HG03558 (cell line): ENCODE measurements around the gene CHN1.

ENCODE experiments used
- ATAC-seq: cut with Tn5 transposase; IDR thresholded peaks from one replicate; pipeline ENCODE4 v1.9.1; 2021; ENCODE audit warnings: moderate number of reproducible peaks; ENCODE audit not compliant: unreplicated experiment; ENCODE audit errors: extremely low read depth

The CHN1 gene

DNA sequence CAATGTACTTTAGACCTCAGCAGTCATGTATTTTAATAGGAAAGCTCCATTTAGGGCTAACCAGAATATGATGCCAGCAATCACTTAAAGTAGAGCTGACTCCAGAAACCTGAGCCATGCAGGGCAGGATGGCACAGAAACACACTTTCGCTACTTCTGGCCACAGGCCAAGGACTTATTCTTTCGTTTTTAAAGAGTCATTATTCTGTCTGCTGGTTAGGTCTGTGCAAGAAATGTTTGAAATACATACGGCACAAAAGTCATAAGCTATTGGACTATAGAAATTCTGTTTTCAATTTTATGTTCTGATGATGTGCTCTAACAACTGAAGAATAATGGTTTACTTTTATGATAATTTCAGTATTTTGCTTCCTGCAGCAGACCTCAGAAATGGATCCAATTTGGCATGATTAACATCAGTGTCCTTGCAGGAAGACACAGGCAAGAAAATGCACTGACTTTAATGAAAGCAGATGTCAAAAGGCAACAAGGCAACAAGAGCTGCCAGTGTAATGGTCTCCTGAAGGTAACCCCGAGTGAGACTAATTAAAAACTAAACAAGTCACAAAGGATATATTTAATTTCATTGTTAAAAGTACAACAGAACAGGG, 126.5 kb downstream of the CHN1 start:
- ATAC-seq, result no peak

DNA sequence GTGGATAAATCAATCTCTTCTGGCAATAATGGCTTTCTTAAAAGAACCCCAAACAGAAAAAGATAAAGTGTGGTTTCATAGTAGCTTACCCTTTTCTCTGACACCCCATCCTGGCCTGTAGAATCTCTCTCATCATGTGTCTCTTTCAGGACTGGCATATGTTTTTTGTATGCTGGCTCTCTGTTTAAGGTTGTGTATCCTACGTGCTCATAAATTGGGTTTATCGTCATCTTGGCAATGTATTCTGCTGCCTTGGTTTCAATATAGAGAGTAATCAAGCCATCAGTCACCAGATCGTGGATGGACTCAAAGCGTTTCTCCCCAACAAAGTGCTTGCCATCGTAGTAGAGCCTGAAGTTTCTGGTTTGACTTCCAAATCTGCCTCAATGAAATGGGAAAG, 127.4 kb downstream of the CHN1 start:
- ATAC-seq, result no peak

DNA sequence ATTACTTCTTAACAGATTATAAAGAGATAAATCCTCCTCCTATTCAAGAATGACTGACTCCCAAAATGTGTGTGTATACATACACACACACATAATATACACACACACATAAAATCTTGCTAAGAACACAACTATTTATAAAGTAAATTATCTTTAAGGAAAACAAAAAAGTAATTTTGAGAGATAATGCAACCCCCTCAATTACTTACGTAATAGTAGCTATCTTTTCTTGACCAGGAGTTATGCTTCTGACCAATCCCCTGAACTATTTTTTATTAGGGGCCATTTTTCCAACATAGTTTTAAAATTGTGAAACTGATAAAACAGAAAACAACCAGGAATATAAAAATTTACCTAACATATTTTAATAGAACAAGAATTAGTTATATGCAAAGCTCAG, 127.9 kb downstream of the CHN1 start:
- no peak for ATAC-seq

DNA sequence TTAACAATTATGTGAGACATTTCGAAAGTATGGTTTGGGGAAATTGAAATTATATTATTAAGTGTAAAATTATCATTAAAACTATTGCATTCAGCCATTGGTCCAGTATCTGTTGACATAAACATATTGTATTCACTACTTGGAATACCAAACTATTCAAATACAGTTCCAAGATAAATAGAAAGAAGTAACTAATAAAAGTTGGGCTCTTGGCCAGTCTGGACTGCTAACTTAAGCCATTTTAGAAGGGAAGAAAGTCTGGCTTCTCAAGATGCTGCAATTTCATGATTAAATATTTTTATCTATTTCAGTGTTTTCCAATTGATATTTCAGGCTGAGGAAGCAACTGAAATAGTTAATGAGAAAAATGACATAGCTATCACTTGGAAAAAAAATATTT, 131.1 kb downstream of the CHN1 start:
- no peak for ATAC-seq

DNA sequence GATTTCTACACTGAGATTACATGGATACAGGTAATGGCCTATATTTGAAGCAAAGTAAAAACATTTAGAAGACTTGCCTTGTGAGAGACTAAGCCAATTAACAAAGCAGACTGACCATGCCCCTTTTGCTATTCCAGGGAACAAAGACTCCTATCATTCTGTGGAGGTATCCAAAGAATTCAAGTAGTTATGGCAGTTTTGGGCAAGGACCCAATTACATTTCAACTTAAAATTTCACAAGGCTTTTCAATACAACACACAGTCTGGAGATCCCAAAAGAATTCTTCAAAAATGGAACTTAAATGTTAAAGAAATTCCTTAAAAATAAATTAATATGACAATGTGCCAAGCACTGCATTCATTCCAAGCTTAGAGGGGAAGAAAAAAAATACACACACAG, 131.7 kb downstream of the CHN1 start:
- no peak for ATAC-seq

DNA sequence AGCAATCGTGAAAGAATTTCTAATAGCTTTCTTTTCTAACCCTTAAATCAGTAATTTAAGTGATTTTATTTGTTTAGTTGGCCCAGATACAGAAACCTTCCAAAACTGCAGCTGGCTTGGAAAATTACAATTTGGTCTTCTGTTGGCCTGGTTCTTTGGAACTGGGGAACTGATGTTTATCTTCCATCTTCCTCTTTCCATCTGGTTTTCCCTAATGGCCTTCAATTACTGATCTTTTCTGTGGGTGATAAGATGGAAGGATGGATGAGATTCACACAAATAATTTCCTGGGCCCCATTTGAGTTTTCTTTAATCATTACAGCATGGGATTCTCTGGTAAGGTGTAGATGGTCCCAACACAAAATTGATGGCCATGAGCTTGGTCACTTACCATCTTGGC, 134.4 kb downstream of the CHN1 start:
- ATAC-seq, result no peak

DNA sequence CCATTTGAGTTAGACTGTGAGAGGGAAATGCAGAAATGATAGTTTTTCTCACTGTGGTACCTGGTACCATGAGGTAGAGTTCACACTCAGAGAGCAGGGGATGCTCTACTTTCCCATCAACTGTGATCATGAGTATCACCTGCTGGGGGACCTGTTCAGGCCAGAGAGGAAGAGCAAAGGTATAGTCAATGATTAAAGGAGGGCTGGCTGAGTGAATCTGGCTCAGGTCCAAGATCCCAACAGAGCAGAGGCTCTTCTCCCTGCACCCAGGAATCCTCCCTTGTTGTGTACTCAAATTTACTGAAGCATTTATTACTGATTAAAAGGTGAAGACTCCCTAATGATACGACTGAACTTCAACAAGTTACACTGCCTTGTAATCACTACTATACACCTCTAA, 136.3 kb downstream of the CHN1 start:
- no peak for ATAC-seq

DNA sequence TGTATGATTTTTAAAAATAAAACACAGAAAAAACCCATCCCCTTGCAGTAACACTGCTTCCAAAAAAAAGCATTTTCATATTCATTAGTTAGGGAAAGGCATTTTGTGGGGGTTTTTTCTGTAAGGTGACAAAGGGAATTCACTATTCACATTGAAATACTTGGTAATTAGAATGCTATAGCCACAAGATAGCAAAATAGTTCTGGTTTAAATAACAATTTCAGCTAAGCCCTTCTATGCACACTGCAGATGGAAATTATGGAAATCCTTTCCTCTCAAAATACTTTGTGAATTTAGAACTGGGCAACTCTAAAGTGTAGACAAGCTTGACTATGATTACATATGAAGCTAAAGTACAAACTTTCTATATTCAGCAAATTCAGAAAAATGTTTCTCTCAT, 138.8 kb downstream of the CHN1 start:
- no peak for ATAC-seq

DNA sequence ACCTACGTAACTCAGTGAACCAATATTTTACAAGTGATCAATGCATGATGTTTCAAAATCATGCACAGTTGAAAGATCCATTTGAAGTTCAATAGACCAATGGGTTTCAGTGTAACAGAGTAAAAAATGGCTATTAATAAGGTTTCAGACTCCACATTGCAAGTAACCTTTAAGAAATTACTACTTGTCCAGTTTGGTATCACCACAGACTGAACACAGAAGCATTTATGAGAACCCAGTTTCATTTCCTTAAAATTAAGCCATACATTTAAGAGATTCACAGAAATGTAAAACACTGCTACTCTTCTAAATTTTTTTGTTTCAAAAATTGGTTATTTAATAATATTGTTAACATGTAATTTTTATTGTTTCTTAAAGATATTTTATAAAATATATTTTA, 142.0 kb downstream of the CHN1 start:
- ATAC-seq, result no peak

DNA sequence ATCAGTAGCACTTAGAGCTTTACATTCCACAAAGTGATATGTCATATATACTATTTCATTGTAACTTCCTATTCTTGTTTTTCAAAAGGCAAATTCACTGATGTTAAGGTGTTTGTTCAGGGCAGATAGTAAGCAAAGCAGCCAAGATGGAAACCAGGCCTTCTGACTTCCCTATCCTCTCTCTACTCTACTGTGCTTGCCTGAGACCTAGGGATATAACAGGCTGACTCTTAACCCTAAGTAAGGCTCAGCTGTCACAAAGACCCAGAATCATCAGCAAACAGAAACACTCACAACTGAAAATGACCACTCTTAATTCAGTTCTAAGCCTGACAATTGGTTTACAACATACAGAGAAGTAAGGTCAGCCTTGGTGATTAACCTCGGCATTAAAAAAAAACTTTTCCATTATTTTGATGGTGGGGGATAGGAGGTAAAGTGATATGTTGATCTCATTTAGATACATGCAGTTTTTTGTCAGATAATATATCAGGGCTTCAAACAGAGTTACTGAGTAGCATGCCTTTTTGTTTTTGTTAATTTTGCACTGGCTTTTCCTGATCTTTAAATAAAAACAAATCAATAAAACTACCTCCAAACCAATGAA, 145.5 kb downstream of the CHN1 start:
- ATAC-seq, result no peak

DNA sequence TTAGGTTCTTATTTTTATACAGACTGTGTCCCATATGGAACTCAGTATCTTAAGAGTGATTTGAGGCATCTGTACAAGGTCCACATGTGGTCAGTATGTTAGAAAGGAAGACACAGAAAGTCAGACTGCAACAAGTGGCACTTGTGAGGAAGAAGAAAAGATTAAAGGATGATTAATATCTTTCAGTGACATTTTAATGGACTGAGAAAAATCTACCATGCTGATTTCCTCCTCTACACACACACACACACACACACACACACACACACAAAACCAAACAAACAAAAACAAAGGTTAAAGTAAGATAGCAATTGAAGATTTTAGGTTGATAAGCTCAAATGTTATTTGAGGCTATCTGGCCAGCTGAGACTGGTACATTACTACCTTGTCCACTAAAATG, 146.4 kb downstream of the CHN1 start:
- ATAC-seq, result no peak

DNA sequence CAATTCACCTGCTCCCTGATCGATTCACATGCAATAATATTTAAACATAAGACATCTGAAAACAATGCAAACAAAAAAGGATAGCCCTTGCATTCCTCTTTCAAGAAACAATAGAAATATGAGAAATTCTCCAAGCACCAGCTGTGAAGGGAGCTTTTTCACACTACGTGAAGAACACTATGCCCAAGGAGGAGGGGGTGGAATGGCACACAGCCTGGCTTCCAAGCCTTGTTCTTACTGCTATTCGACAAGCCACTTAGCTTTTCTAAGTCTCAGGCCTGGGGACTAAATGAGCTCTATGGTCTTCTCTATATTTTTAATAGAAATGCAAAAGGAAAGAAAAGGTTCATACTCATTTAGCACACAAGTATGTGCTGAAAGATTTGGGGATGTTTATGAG, 148.7 kb downstream of the CHN1 start:
- no peak for ATAC-seq

DNA sequence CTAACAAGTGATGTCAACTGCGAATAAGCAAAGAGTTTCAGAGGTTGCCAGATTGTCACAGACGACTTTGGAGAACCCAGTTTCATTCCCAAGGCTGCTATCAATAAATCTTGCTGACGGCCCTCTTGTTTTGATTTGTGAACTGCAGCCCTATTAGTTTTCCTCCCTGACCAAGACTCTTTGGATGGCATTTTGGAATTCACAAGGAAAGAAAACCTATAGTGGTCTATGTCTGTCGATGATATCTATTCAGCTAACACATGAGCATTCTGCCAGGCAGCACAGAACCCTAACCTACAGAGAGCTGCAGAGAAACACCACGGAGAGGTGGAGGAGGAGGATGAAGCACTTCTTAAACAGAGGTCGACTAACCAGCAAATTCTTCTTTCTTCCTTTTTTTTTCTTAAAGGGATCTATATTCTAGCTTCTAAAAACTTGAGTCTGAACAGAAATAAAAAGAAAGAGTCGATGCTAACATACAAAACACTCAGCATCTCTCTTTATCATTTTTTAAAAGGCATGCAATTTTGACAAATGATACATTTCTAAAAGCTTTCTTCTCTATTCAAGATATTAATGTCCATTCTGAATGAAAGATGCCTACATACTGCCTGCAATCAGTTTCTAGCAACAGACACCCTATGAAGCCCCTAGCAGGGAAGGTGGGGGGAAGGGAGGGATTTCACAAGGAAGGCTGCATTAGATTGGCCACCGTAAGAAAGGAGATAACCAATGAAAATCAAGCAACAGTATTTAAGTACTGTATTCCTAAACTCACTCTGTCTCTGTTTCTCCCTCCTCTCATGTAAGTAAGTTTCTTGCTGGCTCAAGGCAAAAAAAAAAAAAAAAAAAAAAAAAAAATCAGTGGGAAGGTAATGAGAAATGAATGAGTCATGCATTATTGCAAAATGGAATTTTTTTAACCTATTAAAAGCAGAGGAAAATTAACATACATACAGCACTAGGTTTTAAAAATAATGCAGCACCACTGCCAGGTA, 157.9 kb downstream of the CHN1 start:
- no peak for ATAC-seq

DNA sequence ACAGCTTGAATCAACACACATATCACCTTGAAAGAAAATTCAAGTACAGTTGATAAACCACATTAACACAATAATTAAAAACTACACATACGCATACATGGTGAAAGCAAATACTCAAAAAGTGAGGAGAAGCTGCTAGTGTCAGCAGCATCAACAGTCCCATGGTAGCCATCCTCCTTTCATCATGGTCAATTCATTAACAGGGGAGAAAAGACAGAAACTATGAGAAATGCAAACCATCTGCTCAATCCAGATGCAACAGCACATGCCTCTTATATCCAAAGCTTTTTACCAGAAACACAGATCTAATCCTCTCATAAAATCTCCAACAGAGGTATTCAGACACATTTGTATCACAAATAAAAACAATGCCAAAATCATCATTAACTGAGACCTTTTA, 159.0 kb downstream of the CHN1 start:
- ATAC-seq, result no peak

DNA sequence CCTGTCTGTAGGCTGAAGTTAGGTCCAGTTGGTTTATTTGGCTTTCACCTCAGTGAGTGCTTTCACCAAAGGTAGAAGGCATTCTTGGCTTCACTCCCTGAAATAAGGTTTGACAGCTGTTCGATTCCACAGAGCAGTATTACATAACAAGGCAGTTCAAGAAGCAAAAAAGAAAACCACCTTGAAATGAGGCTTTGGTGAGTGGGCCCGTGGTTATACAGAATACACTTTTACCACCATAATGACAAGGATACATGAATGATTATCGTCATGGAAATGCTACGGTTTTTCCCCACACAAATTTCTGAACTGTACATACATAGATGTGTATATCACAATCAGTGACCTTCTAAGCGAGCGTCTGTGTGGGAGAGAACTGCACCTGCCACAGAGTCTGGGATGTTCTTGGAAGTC, 160.9 kb downstream of the CHN1 start:
- ATAC-seq, result no peak

DNA sequence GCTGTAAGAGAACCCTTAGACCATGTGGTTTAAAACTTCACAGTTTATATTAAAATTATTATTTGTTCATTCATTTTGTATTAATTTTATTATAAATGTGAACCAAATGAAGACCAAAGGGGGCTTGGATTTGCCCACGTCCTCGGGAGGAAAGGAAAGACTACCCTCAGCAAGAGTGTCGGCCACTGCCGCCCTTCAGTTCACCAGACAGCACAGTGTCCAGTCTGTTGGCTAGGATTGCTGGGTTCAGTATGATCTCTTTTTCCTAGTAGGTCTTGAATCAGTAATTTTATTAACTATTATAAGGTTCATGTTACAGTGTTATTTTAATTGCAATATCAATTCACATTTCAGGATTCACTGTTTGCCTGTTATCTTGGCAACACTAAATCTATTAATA, 162.7 kb downstream of the CHN1 start:
- no peak for ATAC-seq

DNA sequence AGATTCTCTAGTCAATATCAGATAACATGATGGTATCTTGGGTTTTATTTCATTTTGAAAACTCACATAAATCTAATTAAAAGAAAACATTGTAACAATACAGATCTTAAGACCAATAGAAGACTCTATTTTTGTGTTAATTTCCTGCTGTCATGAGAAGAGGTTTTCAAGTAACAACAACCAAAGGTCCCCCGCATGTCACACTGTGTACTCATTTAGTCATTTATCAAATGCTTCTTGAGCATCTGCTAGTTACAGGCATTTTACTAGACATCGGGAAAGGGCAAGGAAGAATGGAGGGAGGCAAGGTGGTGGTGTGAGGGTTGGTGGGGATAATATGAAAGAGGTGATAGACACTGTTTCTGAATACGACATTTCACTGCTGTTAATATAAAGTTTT, 163.2 kb downstream of the CHN1 start:
- ATAC-seq, result no peak

DNA sequence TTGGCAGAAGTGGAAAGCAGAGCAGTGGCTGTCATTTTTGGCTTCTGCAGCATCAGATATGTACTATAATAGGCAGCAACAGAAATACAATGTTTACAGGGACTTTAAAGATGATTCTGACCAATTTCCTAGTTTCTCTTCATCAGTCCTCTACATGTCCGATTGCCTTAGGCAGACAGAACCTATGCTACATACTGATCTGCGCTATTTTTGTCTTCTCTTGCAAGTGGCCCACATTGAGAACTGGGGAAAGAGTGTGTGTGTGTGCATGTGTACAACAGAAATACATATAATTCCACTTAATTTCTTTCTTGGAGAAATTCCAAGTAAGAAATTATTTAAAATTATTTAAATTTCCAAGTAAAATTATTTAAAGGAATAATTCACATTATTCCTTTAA, 163.8 kb downstream of the CHN1 start:
- ATAC-seq, result no peak

DNA sequence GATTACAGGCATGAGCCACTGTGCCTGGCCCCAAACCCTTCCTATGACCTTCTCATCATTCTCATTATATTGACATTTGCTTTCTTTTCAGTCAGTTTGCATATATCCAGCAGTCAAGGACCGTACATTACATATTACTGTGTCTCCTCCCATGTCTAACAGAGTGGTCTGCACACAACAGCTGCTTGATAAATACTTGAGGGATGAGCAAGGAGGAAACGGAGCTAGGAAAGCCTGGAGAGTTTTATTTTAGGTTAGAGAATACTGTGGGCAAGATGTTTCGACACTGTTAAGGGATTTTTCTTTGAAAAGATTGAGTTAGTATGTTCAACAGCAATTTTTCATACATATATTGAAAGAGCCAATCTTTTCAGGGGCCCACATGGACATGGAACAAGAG, 164.7 kb downstream of the CHN1 start:
- no peak for ATAC-seq

DNA sequence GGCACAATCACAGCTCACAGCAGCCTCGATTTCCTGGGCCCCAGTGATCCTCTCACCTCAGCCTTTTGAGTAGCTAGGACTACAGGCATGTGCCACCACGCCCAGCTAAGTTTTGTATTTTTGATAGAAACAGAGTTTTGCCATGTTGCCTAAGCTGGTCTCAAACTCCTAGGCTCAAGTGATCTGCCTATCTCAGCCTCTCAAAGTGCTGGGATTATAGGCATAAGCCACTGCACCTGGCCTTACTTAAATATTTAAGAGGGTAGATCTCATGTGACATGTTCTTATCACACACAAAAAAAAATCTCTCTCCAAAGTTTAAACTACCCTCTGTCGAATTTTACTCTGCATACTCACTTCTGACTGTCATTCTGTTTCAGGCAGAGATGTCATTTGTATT, 165.5 kb downstream of the CHN1 start:
- no peak for ATAC-seq

DNA sequence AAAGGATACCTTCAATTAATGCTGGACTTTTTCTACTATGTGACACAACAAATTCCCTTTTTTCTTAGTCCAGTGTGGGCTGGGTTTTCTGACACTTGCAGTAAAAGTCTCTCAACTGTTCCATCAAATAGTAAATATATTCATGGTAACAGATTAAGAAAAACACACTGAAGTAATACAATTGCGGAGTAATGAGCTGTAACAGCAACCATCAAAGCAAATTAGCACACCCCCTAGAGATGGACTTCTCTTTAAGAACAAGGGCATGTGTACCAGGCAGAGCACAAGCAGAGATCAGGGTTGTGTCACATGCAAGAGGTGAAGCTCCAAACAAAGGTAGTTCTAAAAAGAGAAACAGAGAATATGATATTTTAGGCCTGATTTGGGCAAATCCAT, 168.2 kb downstream of the CHN1 start:
- no peak for ATAC-seq
